ENCODE measurements around the gene SH3TC2.

SH3TC2 gene

DNA sequence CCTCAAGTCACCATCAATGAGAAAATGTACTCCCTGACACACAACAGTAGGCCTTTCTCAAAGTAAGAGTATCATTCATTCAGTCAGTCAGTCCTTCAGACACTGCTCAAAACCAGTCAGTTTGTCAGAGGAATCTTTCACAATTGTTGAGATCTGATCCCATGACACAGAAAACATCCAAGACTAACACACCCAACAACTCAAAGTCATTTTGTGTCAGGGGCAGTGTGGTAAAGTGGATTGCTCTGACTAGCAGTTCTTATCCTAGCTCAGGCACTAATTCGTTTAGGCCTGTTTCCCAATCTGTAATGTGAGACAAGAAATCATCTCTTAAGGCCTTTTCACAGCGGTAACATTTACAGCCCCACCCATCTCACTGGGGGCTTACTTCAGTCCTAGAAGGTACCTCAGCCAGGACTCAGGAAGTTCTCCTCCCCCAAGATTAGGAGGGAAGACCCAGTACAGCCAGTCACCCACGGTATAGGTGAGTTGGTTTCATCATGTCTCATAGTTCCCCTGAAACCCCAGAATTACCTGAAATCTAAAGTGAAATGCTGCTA lies 31.9 kb downstream of the SH3TC2 start:
- intact Hi-C loops (cut with micrococcal nuclease): no loop called here
- Mint-ChIP-seq H3K4me1 (ENCODE audit: low read depth) (peaks cover 6% of the 10 kb centered on the region), H3K4me3 (no peak overlapping the region), H3K36me3 (ENCODE audit: low read depth) (no peaks in the 10 kb centered on the region), H3K27me3 (no peaks in the 10 kb centered on the region), H3K9me3 (no peaks in the 10 kb centered on the region), H3K27ac (no peak overlapping the region)

DNA sequence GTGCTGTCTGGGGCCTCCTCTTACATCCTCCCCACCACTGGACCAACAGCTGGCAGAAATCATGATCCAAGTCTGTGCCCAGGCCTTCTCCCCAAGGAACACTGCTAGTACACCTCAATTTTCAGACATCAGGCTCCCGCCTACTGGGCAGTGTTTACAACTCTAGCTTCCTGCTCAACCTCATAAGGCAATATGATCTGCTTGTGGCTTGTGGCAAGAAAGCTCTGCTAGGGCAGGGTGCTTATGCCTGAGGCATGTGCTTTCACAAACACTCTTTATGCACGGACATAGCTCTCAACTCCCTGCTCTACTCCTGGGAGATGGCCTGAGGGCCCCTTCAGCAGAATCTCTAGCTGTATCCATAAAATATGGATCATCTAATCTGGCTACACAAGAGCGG lies 32.5 kb downstream of the SH3TC2 start:
- Mint-ChIP-seq H3K27ac (no peak overlapping the region), H3K27me3 (no peaks in the 10 kb centered on the region), H3K36me3 (ENCODE audit: low read depth) (no peaks in the 10 kb centered on the region), H3K4me3 (no peak overlapping the region), H3K4me1 (ENCODE audit: low read depth) (peaks cover 2% of the 10 kb centered on the region), H3K9me3 (no peaks in the 10 kb centered on the region)
- intact Hi-C loops (cut with micrococcal nuclease): no loop called here

- Mint-ChIP-seq H3K4me1 (ENCODE audit: low read depth) (no peaks in the 10 kb centered on the region), H3K36me3 (ENCODE audit: low read depth) (no peaks in the 10 kb centered on the region), H3K27ac (no peak overlapping the region), H3K27me3 (no peaks in the 10 kb centered on the region), H3K4me3 (no peak overlapping the region), H3K9me3 (no peaks in the 10 kb centered on the region)
- intact Hi-C loops (cut with micrococcal nuclease): no loop called here
Observed at GRCh38 chr5:149028984-149029383, 33.9 kb downstream of the SH3TC2 start.

GRCh38 chr5:149028161-149028560 lies 34.7 kb downstream of the SH3TC2 start:
- H3K4me3 Mint-ChIP-seq: no peak overlapping the region
- no peak overlapping the region for H3K27ac Mint-ChIP-seq
- H3K36me3 Mint-ChIP-seq (ENCODE audit: low read depth): no peaks in the 10 kb centered on the region
- H3K4me1 Mint-ChIP-seq (ENCODE audit: low read depth): no peaks in the 10 kb centered on the region
- intact Hi-C loops (cut with micrococcal nuclease): no loop called here
- no peaks in the 10 kb centered on the region for H3K9me3 Mint-ChIP-seq
- no peaks in the 10 kb centered on the region for H3K27me3 Mint-ChIP-seq

DNA sequence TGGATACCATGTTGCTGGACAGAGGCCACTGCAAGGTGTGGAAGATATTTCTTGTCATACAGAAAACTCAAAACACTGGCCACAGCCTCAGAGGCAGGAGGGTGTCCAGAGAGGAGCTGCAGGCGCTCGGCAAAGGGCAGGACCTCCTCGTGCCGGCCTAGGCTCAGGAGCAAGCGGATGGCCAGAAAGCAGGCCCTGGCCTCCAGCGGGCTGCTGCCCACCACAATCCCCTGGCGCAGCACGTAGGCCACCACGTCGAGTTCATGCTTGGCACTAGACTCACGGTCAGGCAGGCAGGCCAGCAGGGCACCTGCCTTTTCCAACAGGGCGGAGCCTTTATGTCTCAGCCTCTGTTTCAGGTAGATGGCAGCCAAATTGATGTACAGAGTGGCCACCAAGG lies 35.2 kb downstream of the SH3TC2 start:
- intact Hi-C loops (cut with micrococcal nuclease): no loop called here
- Mint-ChIP-seq H3K36me3 (ENCODE audit: low read depth) (no peaks in the 10 kb centered on the region), H3K4me3 (no peak overlapping the region), H3K27me3 (no peaks in the 10 kb centered on the region), H3K27ac (no peak overlapping the region), H3K9me3 (no peaks in the 10 kb centered on the region), H3K4me1 (ENCODE audit: low read depth) (no peaks in the 10 kb centered on the region)

- Mint-ChIP-seq H3K4me1 (ENCODE audit: low read depth) (no peaks in the 10 kb centered on the region), H3K9me3 (no peaks in the 10 kb centered on the region), H3K36me3 (ENCODE audit: low read depth) (no peaks in the 10 kb centered on the region), H3K4me3 (no peak overlapping the region), H3K27ac (no peak overlapping the region), H3K27me3 (no peaks in the 10 kb centered on the region)
- intact Hi-C loops (cut with micrococcal nuclease): no loop called here
Observed at GRCh38 chr5:149024943-149025342, 37.9 kb downstream of the SH3TC2 start.

DNA sequence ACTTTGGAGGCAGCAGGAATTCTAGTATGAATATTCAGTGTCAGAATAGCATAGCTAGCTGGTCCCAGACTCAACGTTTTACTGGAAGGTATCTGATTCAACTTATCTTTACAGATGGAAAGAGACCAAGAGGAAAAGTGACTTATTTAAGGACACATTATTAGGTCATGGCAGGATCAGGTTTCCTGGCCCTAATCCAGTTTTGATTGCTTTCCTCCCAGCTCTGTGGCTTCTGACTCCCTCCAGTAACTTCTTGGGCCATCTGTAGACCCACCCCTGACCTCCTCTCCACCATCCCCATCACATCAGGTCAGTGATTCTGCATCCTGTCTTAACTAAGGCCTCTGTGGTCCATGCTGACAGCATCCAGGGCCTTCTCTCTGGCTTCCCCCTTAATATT lies 38.4 kb downstream of the SH3TC2 start:
- intact Hi-C loops (cut with micrococcal nuclease): no loop called here
- Mint-ChIP-seq H3K4me1 (ENCODE audit: low read depth) (no peaks in the 10 kb centered on the region), H3K4me3 (no peak overlapping the region), H3K27me3 (no peaks in the 10 kb centered on the region), H3K9me3 (no peaks in the 10 kb centered on the region), H3K27ac (no peak overlapping the region), H3K36me3 (ENCODE audit: low read depth) (no peaks in the 10 kb centered on the region)

GRCh38 chr5:149022200-149022599 lies 40.7 kb downstream of the SH3TC2 start:
- Mint-ChIP-seq H3K9me3 (no peaks in the 10 kb centered on the region), H3K27me3 (no peaks in the 10 kb centered on the region), H3K36me3 (ENCODE audit: low read depth) (no peaks in the 10 kb centered on the region), H3K4me1 (ENCODE audit: low read depth) (no peaks in the 10 kb centered on the region), H3K27ac (no peak overlapping the region), H3K4me3 (no peak overlapping the region)
- intact Hi-C loops (cut with micrococcal nuclease): no loop called here

DNA sequence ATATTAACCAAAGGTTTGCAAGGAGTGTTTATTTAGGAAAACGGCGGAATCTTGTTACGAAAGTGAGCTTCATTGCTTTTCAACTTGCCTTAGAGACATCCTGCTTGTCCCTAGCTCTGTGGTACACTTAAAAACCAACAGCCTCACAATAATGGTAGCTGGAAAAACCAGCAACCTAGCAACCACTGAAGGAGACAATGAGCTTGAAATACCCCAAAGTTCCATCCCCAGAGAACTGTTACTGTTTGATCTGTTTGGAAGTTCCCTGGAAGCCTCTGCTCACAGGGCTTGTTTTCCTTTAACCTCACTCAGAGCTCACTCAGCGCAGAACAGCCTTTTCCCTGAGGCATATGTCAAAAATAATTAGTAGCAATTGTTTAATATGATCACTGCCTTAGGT lies 43.2 kb downstream of the SH3TC2 start:
- Mint-ChIP-seq H3K9me3 (no peaks in the 10 kb centered on the region), H3K4me1 (ENCODE audit: low read depth) (no peaks in the 10 kb centered on the region), H3K4me3 (no peak overlapping the region), H3K36me3 (ENCODE audit: low read depth) (no peaks in the 10 kb centered on the region), H3K27ac (no peak overlapping the region), H3K27me3 (no peaks in the 10 kb centered on the region)
- intact Hi-C loops (cut with micrococcal nuclease): no loop called here

DNA sequence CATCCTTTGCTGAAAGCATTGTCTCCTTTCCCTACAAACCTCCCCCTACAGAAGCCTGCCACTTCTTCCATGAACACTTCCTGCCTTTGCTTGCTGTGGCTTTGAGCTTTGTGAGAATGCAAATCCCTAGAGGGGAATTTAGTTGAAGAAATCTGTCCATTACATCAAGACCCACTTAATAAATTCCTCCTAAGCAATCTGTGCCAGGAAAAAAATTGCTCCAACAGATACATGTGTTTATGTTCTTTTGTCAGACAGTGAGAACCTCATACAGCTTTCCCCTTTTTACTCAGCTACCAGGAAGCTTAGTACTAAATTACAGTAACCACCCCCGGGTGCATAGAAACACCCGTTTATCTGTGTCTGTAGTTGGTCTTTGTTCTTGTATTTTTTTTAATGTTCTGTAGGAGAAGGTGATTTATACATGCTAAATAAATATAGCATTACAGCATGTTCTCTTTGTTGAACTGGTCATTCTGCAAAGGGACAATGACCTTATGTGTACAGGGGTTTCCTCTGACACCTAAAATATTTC lies 43.9 kb downstream of the SH3TC2 start:
- H3K4me1 Mint-ChIP-seq (ENCODE audit: low read depth): no peaks in the 10 kb centered on the region

DNA sequence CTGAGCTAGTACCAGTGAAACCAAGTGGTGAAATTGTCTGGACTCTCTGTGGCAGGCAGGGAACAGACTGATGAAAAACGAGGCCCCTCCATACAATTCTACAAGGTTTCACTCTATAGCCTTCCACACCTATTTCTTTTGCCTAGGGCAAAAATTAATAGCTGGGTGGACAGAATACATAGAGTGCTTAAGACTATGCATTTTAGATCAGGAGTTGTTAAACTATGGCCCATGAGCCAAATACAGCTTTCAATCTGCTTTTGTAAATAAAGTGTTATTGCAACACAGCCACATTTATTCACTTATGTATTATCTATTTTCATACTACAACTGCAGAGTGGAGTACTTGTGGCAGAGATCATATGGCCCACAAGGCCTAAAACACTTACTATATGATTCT lies 45.2 kb downstream of the SH3TC2 start:
- H3K4me3 Mint-ChIP-seq: no peak overlapping the region
- H3K36me3 Mint-ChIP-seq (ENCODE audit: low read depth): no peaks in the 10 kb centered on the region
- intact Hi-C loops (cut with micrococcal nuclease): no loop called here
- H3K27ac Mint-ChIP-seq: no peak overlapping the region
- H3K4me1 Mint-ChIP-seq (ENCODE audit: low read depth): no peaks in the 10 kb centered on the region
- H3K9me3 Mint-ChIP-seq: no peaks in the 10 kb centered on the region
- H3K27me3 Mint-ChIP-seq: no peaks in the 10 kb centered on the region

More for the DNA sequence above, 43.9 kb downstream of the SH3TC2 start:
- no peak overlapping the region for H3K4me3 Mint-ChIP-seq
- H3K27me3 Mint-ChIP-seq: no peaks in the 10 kb centered on the region
- intact Hi-C loops (cut with micrococcal nuclease): no loop called here
- H3K36me3 Mint-ChIP-seq (ENCODE audit: low read depth): no peaks in the 10 kb centered on the region
- no peak overlapping the region for H3K27ac Mint-ChIP-seq
- H3K9me3 Mint-ChIP-seq: no peaks in the 10 kb centered on the region

DNA sequence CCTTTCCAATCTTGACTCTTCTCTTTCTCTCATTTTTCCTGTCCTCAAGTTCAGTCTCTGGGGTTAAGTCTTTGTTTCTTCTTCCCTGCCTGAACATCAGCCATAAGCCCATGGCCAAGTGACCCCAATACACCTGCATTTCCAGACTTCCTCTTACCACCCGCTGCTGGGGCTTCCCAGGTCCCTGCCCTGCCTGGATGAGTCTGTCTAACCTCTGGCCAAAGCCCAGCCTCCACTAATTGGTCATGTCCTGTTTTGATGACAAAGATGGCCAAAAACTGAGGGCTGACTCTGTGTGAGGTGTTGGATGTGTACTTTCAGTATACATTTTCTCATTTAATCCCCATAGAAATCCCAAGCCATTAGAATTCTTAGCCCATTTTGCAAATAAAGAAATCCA lies 47.3 kb downstream of the SH3TC2 start:
- no peak overlapping the region for H3K27ac Mint-ChIP-seq
- no peaks in the 10 kb centered on the region for H3K9me3 Mint-ChIP-seq
- no peaks in the 10 kb centered on the region for H3K36me3 Mint-ChIP-seq (ENCODE audit: low read depth)
- intact Hi-C loops (cut with micrococcal nuclease): no loop called here
- H3K27me3 Mint-ChIP-seq: no peaks in the 10 kb centered on the region
- H3K4me1 Mint-ChIP-seq (ENCODE audit: low read depth): no peaks in the 10 kb centered on the region
- H3K4me3 Mint-ChIP-seq: no peak overlapping the region

- Mint-ChIP-seq H3K27me3 (no peaks in the 10 kb centered on the region), H3K4me1 (ENCODE audit: low read depth) (no peaks in the 10 kb centered on the region), H3K4me3 (no peak overlapping the region), H3K9me3 (no peaks in the 10 kb centered on the region), H3K27ac (no peak overlapping the region), H3K36me3 (ENCODE audit: low read depth) (no peaks in the 10 kb centered on the region)
- intact Hi-C loops (cut with micrococcal nuclease): no loop called here
Observed at GRCh38 chr5:149015126-149015525, 47.7 kb downstream of the SH3TC2 start.

- no peaks in the 10 kb centered on the region for H3K9me3 Mint-ChIP-seq
- no peaks in the 10 kb centered on the region for H3K27me3 Mint-ChIP-seq
- no peak overlapping the region for H3K4me3 Mint-ChIP-seq
- no peaks in the 10 kb centered on the region for H3K4me1 Mint-ChIP-seq (ENCODE audit: low read depth)
- no peak overlapping the region for H3K27ac Mint-ChIP-seq
- no peaks in the 10 kb centered on the region for H3K36me3 Mint-ChIP-seq (ENCODE audit: low read depth)
- intact Hi-C loops (cut with micrococcal nuclease): no loop called here
Observed at GRCh38 chr5:149014571-149015031, 48.3 kb downstream of the SH3TC2 start.

DNA sequence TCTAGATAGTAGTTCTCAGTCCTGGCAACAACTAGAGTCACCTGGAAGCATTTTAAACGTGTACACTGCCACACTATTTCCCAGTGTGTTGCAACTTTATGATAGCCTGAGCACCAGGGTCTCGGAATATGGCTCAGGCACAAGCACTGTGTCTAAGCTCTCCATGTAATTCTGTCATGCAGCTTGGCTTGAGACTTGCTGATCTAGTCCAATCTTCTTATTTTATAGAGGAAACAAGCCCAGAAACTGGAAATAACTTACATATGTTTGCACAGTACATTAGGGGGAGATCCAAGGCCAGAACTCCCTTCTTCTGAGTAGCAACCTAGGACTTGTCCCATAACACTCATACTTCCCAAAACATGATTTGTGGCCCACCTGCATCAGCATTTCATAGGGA lies 49.1 kb downstream of the SH3TC2 start:
- intact Hi-C loops (cut with micrococcal nuclease): no loop called here
- H3K9me3 Mint-ChIP-seq: no peaks in the 10 kb centered on the region
- no peak overlapping the region for H3K4me3 Mint-ChIP-seq
- H3K27me3 Mint-ChIP-seq: no peaks in the 10 kb centered on the region
- H3K27ac Mint-ChIP-seq: no peak overlapping the region
- H3K36me3 Mint-ChIP-seq (ENCODE audit: low read depth): no peaks in the 10 kb centered on the region
- no peaks in the 10 kb centered on the region for H3K4me1 Mint-ChIP-seq (ENCODE audit: low read depth)

Measured in dendritic cell treated with granulocyte-macrophage colony-stimulating factor and Interleukin-4, amounts not matched to agents 40 ng/mL and 50 ng/mL, for 4 days (primary cell).